Measurements from ENCODE around the gene HTRA2.
"Not testable (repeated sequence)": the region's sequence is repeated elsewhere in the genome, so short reads cannot be mapped to it uniquely, and the experiment has no call there.

The HTRA2 gene
- 5.8 to 25.7 (median 12.9) reads per million in 17 experiments for total RNA-seq

DNA sequence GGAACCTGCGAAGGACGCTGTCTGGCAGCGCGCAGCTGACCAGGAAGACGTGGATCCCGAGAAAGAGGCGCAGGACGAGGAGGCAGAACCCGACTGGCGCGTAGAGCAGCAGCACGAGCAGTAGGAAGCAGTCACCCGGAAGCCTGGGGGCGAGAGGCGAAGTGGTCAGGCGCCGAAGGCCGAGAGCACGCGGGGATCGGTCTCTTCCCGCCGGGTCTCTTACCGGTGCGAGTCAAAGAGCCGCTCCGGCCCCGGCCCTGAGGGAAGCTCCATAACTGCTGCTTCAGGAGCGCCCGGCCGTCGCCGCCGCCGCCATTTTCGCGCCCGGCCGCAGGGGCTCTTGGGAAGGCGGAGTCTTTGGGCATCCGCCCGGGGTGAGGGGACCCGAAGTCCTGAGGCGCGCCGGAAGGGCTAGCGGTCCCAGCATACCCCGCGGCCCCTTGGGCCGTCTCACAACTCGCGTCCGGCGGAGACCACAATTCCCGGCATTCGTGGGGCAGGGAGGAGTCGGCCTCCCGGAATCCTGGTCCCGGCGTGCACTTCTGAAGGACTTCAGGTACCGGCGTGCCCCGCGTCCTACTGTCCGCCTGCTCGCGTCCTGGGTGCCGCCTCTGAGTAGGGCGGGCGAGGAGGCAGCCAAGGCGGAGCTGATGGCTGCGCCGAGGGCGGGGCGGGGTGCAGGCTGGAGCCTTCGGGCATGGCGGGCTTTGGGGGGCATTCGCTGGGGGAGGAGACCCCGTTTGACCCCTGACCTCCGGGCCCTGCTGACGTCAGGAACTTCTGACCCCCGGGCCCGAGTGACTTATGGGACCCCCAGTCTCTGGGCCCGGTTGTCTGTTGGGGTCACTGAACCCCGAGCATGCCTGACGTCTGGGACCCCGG, at the start of gene HTRA2, which contains the start of gene AUP1:
TSS of gene HTRA2 (plus strand) at position 577 of the 882 bp plus-strand sequence. CDS start at position 651, 74 bp downstream.
TSS of gene AUP1 (minus strand) at position 350 of the 882 bp plus-strand sequence. CDS start at position 273, 77 bp downstream.
- DNase-seq: peak; percentile 99 to 100 (median 100)

GRCh38 chr2:74481431-74481830, 48.3 kb upstream of the HTRA2 start:
- DNase-seq: peak; percentile 52 to 77 (median 74)

GRCh38 chr2:74481961-74482800, 47.6 kb upstream of the HTRA2 start:
- DNase-seq: peak in 3 of 4 experiments; percentile 67 to 82 (median 77)

GRCh38 chr2:74482801-74483674, 46.7 kb upstream of the HTRA2 start, which contains the start of the genes CCDC142 and TTC31:
TSS of gene CCDC142 (minus strand) at chr2:74482998. CDS start at chr2:74482837, 161 bp downstream.
TSS of gene TTC31 (plus strand) at chr2:74483081. CDS start at chr2:74483096, 15 bp downstream.
- peak; percentile 96 to 97 (median 97) for DNase-seq

DNA sequence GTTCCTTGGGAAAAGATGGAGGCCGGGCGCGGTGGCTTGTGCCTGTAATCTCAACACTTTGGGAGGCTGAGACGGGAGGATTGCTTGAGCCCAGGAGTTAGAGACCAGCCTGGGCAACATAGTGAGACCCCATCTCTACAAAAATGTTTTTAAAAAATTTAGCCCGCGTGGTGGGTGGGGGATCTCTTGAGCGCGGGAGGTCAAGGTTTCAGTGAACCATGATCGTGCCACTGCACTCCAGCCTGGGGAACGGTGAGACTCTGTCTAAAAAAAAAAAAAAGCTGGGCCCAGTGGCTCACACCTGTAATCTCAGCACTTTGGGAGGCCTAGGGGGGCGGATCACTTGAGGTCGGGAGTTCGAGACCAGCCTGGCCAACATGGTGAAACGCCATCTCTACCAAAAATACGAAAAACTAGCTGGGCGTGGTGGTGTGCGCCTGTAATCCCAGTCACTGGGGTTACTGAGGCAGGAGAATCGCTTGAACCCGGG, 46.0 kb upstream of the HTRA2 start:
- not testable (repeated sequence) for DNase-seq

GRCh38 chr2:74486141-74486540, 43.6 kb upstream of the HTRA2 start:
- no peak for DNase-seq

- DNase-seq: no peak
These were observed 40.9 kb upstream of the HTRA2 start for GRCh38 chr2:74488643-74489481.

- no peak for DNase-seq
These were observed 39.8 kb upstream of the HTRA2 start for GRCh38 chr2:74489906-74490305.

- DNase-seq: no peak
These were observed 37.8 kb upstream of the HTRA2 start for GRCh38 chr2:74491648-74492544.

DNA sequence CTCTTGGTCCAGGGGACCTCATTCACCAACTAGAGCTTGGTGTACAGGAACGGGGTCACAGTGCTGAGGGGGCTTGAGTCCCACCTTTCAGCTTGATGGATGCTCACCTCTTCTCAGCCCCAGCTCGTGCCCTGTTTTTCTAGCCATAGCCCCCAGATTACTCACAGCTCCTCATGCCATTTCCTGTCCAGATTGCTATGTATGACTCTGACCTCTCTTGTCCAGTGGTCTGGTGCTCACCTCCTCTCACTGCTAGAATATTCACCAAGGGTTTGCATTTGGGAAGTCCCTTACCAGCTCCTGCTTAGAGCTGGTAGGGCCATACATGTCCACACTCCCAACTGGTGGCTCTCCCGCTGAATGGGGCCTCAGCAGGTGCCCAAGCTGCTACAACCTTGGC, 36.2 kb upstream of the HTRA2 start:
- no peak for DNase-seq

GRCh38 chr2:74495440-74495839, 34.3 kb upstream of the HTRA2 start:
- no peak for DNase-seq

- DNase-seq: no peak
These were observed 32.5 kb upstream of the HTRA2 start for GRCh38 chr2:74496997-74497776.

DNA sequence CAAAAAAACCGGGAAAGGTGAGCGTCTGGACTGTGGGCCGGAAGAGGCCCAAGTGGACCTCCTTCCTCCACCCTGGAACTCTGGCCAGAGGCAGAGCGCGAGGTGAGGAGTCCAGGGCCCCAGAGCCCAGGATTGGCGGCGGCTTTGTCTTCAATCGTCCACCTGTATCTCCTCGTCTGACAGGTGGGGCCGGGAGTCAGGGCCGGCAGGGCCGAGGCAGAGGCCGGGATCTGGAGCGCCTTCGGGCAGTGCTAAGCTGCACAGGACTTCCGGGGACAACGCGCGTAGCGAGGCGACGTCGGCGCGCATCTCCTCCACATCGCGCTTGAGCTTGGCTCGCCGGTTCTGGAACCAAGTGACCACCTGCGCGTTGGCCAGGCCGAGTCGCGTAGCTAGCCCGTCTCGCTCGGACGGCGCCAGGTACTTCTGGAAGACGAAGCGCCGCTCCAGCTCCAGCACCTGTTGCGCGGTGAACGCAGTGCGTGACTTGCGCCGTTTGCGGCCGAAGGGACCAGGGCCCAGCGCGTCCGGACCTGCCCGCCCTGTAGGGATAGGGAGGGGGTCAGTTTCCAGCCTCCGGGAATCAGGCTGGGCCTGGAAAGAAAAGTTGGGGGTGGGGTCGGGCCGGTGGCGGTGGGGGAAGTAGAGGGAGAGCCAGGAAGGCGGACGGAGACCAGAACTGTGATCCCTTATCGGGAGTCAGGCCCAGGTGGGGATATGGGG, 31.8 kb upstream of the HTRA2 start:
- DNase-seq: peak in 3 of 4 experiments; percentile 25 to 51 (median 36)

DNA sequence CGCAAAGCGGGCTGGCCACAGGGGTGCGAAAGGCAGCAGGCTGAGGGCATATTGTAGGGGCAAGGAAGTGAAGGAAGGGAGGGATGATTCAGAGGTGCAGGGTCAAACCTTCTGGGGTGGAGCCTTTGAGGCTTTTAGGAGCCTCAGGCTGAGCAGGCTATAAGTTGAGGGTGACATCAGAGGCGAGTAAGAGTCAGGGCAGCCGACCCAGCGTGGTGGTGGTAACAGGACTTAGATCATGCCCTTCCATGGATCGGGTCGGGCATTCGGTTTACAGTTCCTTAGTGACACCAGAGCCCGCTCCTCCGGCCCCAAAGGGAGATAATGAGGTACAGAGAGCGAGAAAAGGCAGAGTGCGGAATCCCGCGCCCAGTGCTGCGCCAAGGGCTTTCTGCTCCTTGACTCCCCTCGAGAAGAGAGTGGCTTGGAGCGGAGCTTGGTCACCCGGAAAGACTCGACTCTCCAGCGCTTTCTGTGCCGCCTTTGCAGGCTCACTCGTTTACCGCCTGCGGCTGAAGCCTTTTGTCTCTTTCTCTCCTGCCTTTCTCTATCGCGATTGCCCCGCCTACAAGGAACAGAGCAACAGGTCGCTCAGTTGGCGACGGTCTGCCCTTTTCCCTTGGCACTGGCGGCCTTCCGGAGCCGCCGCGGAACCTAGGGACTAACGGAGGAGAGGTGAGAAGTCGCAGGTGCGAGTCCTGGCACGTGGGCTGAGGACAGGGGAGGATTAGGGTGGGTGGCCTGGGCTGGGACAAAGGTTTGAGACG, 31.1 kb upstream of the HTRA2 start:
- peak; percentile 44 to 68 (median 64) for DNase-seq

DNA sequence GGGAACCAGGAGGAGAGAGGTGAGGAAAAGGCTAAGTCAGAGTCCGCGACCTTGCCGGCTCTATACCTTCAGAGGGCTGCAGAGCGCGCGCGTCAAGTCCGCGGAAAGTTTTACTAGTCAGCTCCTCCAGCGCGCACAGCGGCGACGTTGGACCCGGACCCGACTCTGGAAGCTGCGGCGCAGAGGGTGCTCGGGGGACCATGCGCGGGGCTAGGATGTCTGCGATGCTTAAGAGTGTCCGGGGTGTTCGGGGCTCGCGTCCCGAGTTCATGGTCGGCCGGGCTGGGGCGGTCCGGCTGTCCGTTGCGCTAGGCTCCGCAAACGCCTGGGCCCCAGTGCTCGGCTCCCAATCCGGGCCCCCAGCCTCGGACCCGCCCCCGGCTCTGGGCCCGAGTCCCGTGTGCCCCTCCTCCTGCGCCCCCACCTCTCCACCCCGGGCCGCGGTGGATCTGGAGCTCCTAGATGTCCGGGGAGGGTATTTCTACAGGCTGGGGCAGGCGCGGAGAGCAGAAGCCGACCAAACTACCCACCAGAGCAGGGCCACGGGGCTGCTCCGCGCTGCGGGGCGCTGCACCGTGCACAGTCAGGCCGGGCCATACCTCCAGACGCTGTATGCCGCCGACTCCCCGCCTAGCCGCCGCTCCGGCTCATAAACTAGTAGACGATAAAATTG, 30.3 kb upstream of the HTRA2 start, which contains the start of gene LBX2:
TSS of gene LBX2 (minus strand) at position 337 of the 673 bp plus-strand sequence. CDS start at position 271, 66 bp downstream.
- DNase-seq: peak in 3 of 4 experiments; percentile 28 to 52 (median 36)

GRCh38 chr2:74499940-74500577, 29.7 kb upstream of the HTRA2 start:
- no peak for DNase-seq
